Nephron (organoid): ENCODE results near the gene FBN1.
A peak's percentile ranks its signal among the peaks of the same experiment; 100 is the strongest.

Experiments used
- H3K27ac Mint-ChIP-seq, 3 experiments: 2 replicates each; pipeline ENCODE4 v1.8.0; 2020; ENCODE audit warnings: mixed read lengths in 3 of 3, mild to moderate bottlenecking in 2 of 3, moderate library complexity in 1 of 3
- H3K27me3 Mint-ChIP-seq: 2 replicates; pipeline ENCODE4 v1.8.0; 2021; ENCODE audit warnings: low read depth, mild to moderate bottlenecking, moderate library complexity, mixed read lengths
- H3K36me3 Mint-ChIP-seq: 2 replicates; pipeline ENCODE4 v1.8.0; 2020; ENCODE audit warnings: low read depth, mixed read lengths
- H3K4me1 Mint-ChIP-seq: 2 replicates; pipeline ENCODE4 v1.8.0; 2020; ENCODE audit warnings: mixed read lengths
- H3K4me3 Mint-ChIP-seq, 3 experiments: 2 replicates each; pipeline ENCODE4 v1.8.0; 2020; ENCODE audit warnings: mild to moderate bottlenecking in 3 of 3, mixed read lengths in 3 of 3, moderate library complexity in 2 of 3
- H3K9me3 Mint-ChIP-seq: 2 replicates; pipeline ENCODE4 v1.8.0; 2020; ENCODE audit warnings: mixed read lengths
- TF ChIP-seq, protein P1 (sequence below), 3 experiments: fragments of 200-600 bp; sonication (generic); IDR thresholded peaks; one replicate each; pipeline ENCODE4 v1.5.0; 2021; ENCODE audit warnings: antibody characterized with exemption in 3 of 3; ENCODE audit not compliant: unreplicated experiment in 3 of 3

FBN1 gene

DNA sequence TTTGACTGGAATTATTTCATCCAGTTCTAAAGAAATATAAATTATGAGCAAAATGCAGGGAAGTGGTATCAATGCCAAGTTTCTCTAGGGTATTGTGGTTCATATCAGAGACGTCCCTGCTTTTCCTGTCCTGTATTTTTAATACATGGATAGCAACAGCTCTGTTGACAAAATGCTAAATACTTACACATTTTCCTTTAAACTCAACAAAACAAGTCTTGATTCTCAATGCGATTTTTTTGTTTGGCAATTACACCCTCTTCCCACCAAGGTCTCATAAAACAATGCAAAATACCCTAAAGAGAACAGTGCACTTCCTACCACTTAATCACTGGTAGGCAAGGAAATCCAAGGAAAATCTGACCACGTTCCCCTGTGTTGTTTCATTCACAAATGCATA is 194.3 kb downstream of the FBN1 start:
- Mint-ChIP-seq H3K4me3 (no peak overlapping the region), H3K27me3 (no peaks in the 10 kb centered on the region), H3K27ac (peak overlapping the region in 2 of 3 experiments; percentile 29 to 39), H3K9me3 (no peaks in the 10 kb centered on the region), H3K4me1 (peaks cover 9% of the 10 kb centered on the region), H3K36me3 (peaks cover 58% of the 10 kb centered on the region)
- TF ChIP-seq, protein P1, sequence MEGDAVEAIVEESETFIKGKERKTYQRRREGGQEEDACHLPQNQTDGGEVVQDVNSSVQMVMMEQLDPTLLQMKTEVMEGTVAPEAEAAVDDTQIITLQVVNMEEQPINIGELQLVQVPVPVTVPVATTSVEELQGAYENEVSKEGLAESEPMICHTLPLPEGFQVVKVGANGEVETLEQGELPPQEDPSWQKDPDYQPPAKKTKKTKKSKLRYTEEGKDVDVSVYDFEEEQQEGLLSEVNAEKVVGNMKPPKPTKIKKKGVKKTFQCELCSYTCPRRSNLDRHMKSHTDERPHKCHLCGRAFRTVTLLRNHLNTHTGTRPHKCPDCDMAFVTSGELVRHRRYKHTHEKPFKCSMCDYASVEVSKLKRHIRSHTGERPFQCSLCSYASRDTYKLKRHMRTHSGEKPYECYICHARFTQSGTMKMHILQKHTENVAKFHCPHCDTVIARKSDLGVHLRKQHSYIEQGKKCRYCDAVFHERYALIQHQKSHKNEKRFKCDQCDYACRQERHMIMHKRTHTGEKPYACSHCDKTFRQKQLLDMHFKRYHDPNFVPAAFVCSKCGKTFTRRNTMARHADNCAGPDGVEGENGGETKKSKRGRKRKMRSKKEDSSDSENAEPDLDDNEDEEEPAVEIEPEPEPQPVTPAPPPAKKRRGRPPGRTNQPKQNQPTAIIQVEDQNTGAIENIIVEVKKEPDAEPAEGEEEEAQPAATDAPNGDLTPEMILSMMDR (IDR thresholded peaks at IDR 0.05; ENCODE audit: unreplicated experiment in 3 of 3) = no peak

DNA sequence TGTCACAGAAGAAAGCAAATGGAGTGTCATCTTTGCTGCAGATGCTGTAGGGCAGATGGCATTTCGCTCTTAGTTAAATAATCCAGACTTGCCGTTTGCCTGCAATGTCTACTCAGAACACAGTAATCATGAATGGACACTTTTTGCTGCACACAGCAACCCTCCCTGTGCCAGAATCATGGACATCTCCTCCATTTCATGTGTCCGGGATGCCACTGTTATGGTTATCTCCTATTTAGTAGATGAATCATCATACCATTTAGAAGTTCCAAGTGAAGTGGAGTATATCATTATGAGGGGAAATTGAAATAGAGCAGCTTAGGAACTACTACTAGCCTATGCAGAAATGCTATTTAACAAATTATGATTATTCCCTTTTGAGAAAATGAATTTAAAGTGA is 195.8 kb downstream of the FBN1 start:
- Mint-ChIP-seq H3K27ac (no peak overlapping the region), H3K4me1 (peaks cover 9% of the 10 kb centered on the region), H3K4me3 (no peak overlapping the region), H3K9me3 (no peaks in the 10 kb centered on the region), H3K36me3 (peaks cover 62% of the 10 kb centered on the region), H3K27me3 (no peaks in the 10 kb centered on the region)
- TF ChIP-seq, protein P1 (IDR thresholded peaks at IDR 0.05; ENCODE audit: unreplicated experiment in 3 of 3) = no peak

DNA sequence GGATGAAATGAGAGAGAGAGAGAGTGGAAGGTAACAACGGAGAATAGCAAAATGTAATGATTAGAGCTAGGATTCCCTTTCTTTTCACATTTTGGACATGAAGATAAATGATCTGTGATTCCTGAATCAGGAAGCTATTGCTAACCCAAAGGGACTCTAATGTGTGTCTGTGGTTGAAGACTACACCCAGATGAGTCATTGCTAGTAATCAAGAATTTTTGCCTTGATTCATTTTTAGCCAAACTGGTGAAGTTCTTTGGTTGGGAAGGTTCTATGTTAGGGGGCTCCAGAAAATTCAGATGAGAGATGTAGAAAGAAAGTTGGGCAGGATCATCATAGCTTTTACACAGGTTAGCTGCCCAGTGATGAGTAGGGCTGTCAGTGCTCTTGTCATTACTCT is 197.9 kb downstream of the FBN1 start:
- peaks cover 69% of the 10 kb centered on the region for H3K36me3 Mint-ChIP-seq
- no peak overlapping the region for H3K4me3 Mint-ChIP-seq

DNA sequence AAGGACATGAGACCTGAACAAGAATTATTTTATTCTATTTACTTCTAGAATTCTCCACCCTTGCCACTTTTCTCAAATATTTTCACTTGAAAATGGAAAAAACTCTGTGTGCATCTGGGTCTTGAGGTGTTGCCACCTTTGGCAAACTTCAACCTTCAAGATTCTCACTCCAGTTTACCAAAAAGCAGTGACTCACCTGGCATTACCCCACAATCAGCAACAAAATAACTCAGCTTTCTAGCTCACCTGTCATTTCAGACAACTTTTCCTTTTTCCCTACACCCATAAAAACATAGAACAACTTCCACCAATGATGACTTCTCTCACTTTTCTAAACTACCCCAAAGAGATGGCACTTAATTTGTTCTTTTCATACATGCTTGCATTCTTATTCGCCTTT is 198.5 kb downstream of the FBN1 start:
- no peaks in the 10 kb centered on the region for H3K9me3 Mint-ChIP-seq
- H3K4me1 Mint-ChIP-seq = peaks cover 7% of the 10 kb centered on the region
- H3K36me3 Mint-ChIP-seq = peaks cover 68% of the 10 kb centered on the region
- TF ChIP-seq, protein P1 (IDR thresholded peaks at IDR 0.05; ENCODE audit: unreplicated experiment in 3 of 3) = no peak
- H3K4me3 Mint-ChIP-seq = no peak overlapping the region
- no peaks in the 10 kb centered on the region for H3K27me3 Mint-ChIP-seq
- H3K27ac Mint-ChIP-seq = no peak overlapping the region

More for the DNA sequence above, 197.9 kb downstream of the FBN1 start:
- Mint-ChIP-seq H3K27ac (no peak overlapping the region), H3K9me3 (no peaks in the 10 kb centered on the region), H3K4me1 (peaks cover 5% of the 10 kb centered on the region), H3K27me3 (no peaks in the 10 kb centered on the region)
- TF ChIP-seq, protein P1 (IDR thresholded peaks at IDR 0.05; ENCODE audit: unreplicated experiment in 3 of 3) = no peak

DNA sequence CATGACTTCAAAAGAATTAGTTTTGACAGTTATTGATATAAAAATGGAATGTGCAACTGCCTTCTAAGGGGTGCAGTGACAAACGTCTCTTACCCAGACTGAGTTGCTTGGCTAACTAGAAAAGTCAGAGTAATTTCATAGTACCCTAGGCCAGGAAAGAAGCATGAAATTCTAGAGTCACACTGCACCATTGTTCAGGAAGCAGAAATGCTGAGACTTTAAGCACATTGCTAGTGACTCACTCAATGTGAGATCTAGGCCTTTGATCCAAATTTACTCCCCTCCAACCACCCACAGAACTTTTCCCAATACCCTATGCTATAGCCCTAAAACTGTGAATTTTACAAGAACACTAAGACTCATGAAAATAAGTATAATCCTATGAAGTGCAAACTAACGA is 203.5 kb downstream of the FBN1 start:
- Mint-ChIP-seq H3K4me1 (peaks cover 28% of the 10 kb centered on the region), H3K4me3 (no peak overlapping the region), H3K27ac (no peak overlapping the region), H3K9me3 (no peaks in the 10 kb centered on the region), H3K27me3 (no peaks in the 10 kb centered on the region), H3K36me3 (peaks cover 73% of the 10 kb centered on the region)
- TF ChIP-seq, protein P1 (IDR thresholded peaks at IDR 0.05; ENCODE audit: unreplicated experiment in 3 of 3) = no peak

DNA sequence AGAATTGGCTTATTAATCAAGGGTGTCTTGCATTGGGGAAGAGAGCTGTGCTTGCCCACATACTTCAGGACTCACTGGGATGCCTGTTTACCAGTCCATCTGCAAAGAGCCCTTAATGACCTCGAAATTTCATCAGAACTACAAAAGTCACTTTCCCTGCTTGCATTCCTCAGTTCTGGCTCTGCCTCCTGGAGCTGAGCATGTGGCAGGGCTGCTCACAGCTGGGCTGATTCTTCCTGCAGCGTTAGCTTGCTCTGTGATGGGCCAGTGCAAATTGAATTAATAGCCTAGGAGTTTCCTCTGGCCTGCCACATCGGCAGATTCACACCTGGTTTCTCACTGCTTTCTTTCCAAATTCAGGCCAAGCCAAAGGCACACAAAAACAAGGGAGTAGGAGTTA is 205.4 kb downstream of the FBN1 start:
- no peaks in the 10 kb centered on the region for H3K9me3 Mint-ChIP-seq
- H3K4me1 Mint-ChIP-seq = peaks cover 37% of the 10 kb centered on the region
- H3K4me3 Mint-ChIP-seq = no peak overlapping the region
- peaks cover 72% of the 10 kb centered on the region for H3K36me3 Mint-ChIP-seq
- no peaks in the 10 kb centered on the region for H3K27me3 Mint-ChIP-seq
- TF ChIP-seq, protein P1 (IDR thresholded peaks at IDR 0.05; ENCODE audit: unreplicated experiment in 3 of 3) = no peak
- H3K27ac Mint-ChIP-seq = peak overlapping the region; percentile 62 to 97 (median 72)
